Brain (organoid and tissue), 1 donor: ENCODE results near the gene VEPH1. TPM values are rescaled to one million over a fixed set of nuclear protein-coding genes. Genes with fewer than 3 reads are reported as not detected.

Experiments
- polyA plus RNA-seq: library from polyadenylated mRNA; stranded (reverse); fragments of 350-450 nt; fragmentation: Illumina TruSeq; extraction: RNeasy Lipid Tissue Mini Kit (QIAGEN cat#74804); gene quantifications from one replicate; pipeline ENCODE4 v1.2.3, GENCODE V29; 2015; ENCODE audit warnings: low read depth, low replicate concordance; ENCODE audit not compliant: insufficient read depth

VEPH1 gene
- polyA plus RNA-seq, 1 donor from 2014 or later, result 0.88 TPM

Other genes with a start within 250 kb of the VEPH1 start
- gene PTX3, start 66.6 kb downstream of the VEPH1 start, polyA plus RNA-seq, result 0.81 TPM